ENCODE data around the gene TMEM8B.
"Not testable (repeated sequence)": the region's sequence is repeated elsewhere in the genome, so short reads cannot be mapped to it uniquely, and the experiment has no call there.

TMEM8B gene

DNA sequence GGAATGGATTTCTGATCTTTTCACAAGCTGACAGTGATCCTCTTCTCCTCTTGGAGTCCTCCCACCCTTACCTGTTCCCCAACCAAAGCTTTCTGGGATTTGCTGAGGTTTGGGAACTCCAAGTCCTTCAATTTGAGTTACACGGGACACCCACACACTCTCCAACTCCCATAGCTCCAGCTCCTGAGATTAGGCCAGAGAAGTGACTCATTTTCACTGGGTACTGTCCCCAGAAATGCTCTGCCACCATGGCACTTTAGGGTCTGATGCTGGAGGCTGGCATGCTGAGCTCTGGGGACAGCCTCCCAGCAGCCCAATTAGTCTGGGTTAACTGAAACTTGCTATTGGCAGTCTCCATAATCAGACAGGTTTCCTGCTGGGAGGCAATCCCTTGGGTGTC is 63.0 kb downstream of the TMEM8B start:
- TF ChIP-seq, protein P1, sequence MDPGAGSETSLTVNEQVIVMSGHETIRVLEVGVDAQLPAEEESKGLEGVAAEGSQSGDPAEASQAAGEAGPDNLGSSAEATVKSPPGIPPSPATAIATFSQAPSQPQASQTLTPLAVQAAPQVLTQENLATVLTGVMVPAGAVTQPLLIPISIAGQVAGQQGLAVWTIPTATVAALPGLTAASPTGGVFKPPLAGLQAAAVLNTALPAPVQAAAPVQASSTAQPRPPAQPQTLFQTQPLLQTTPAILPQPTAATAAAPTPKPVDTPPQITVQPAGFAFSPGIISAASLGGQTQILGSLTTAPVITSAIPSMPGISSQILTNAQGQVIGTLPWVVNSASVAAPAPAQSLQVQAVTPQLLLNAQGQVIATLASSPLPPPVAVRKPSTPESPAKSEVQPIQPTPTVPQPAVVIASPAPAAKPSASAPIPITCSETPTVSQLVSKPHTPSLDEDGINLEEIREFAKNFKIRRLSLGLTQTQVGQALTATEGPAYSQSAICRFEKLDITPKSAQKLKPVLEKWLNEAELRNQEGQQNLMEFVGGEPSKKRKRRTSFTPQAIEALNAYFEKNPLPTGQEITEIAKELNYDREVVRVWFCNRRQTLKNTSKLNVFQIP (CRISPR knock-in tag; IDR thresholded peaks at IDR 0.05; ENCODE audit: borderline replicate concordance, low read depth) = no peak
- TF ChIP-seq, protein P2, sequence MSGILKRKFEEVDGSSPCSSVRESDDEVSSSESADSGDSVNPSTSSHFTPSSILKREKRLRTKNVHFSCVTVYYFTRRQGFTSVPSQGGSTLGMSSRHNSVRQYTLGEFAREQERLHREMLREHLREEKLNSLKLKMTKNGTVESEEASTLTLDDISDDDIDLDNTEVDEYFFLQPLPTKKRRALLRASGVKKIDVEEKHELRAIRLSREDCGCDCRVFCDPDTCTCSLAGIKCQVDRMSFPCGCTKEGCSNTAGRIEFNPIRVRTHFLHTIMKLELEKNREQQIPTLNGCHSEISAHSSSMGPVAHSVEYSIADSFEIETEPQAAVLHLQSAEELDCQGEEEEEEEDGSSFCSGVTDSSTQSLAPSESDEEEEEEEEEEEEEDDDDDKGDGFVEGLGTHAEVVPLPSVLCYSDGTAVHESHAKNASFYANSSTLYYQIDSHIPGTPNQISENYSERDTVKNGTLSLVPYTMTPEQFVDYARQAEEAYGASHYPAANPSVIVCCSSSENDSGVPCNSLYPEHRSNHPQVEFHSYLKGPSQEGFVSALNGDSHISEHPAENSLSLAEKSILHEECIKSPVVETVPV (CRISPR knock-in tag; IDR thresholded peaks at IDR 0.05) = no peak
- TF ChIP-seq ZC3H10 (CRISPR knock-in tag; IDR thresholded peaks at IDR 0.05) (no peak), ESRRG (CRISPR knock-in tag; IDR thresholded peaks at IDR 0.05) (no peak), OSR1 (CRISPR knock-in tag; IDR thresholded peaks at IDR 0.05) (no peak), ZNF8 (CRISPR knock-in tag; IDR thresholded peaks at IDR 0.05) (no peak), ZNF565 (CRISPR knock-in tag; conservative IDR thresholded peaks at IDR 0.05; ENCODE audit: low read depth) (no peak), TOX (CRISPR knock-in tag; IDR thresholded peaks at IDR 0.05; ENCODE audit: borderline replicate concordance) (no peak), BACH2 (CRISPR knock-in tag; IDR thresholded peaks at IDR 0.05; ENCODE audit: borderline replicate concordance) (no peak), RARB (CRISPR knock-in tag; IDR thresholded peaks at IDR 0.05) (no peak), TCF4 (CRISPR knock-in tag; IDR thresholded peaks at IDR 0.05; ENCODE audit: borderline replicate concordance) (no peak)
- TF ChIP-seq, protein P3, sequence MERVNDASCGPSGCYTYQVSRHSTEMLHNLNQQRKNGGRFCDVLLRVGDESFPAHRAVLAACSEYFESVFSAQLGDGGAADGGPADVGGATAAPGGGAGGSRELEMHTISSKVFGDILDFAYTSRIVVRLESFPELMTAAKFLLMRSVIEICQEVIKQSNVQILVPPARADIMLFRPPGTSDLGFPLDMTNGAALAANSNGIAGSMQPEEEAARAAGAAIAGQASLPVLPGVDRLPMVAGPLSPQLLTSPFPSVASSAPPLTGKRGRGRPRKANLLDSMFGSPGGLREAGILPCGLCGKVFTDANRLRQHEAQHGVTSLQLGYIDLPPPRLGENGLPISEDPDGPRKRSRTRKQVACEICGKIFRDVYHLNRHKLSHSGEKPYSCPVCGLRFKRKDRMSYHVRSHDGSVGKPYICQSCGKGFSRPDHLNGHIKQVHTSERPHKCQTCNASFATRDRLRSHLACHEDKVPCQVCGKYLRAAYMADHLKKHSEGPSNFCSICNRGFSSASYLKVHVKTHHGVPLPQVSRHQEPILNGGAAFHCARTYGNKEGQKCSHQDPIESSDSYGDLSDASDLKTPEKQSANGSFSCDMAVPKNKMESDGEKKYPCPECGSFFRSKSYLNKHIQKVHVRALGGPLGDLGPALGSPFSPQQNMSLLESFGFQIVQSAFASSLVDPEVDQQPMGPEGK (CRISPR knock-in tag; IDR thresholded peaks at IDR 0.05; ENCODE audit: borderline replicate concordance) = no peak
- TF ChIP-seq, protein P4, sequence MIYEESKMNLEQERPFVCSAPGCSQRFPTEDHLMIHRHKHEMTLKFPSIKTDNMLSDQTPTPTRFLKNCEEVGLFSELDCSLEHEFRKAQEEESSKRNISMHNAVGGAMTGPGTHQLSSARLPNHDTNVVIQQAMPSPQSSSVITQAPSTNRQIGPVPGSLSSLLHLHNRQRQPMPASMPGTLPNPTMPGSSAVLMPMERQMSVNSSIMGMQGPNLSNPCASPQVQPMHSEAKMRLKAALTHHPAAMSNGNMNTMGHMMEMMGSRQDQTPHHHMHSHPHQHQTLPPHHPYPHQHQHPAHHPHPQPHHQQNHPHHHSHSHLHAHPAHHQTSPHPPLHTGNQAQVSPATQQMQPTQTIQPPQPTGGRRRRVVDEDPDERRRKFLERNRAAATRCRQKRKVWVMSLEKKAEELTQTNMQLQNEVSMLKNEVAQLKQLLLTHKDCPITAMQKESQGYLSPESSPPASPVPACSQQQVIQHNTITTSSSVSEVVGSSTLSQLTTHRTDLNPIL (CRISPR knock-in tag; IDR thresholded peaks at IDR 0.05; ENCODE audit: low read depth) = no peak
- no peak for ATAC-seq

DNA sequence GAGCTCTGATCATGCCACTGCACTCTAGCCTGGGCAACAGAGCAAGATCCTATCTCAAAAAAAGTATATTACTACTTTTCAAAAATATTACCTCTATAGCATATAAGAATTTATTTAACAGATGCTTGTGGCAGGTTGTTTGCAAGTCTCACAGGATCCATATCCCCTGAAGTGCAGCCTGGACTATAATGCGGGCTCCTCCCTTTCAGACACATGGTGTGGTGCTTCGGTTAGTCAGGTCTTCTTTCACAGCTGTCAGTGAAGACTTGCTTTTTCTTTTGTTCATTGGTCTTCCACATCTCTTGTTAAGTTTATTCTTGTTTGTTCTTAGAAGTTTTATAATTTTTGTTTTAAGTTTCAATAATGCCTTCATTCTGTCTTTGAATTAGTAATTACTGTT is 67.5 kb downstream of the TMEM8B start:
- TF ChIP-seq, protein P3 (CRISPR knock-in tag; IDR thresholded peaks at IDR 0.05; ENCODE audit: borderline replicate concordance) = no peak
- no peak for TF ChIP-seq ZFP3 (CRISPR knock-in tag; IDR thresholded peaks at IDR 0.05)
- TF ChIP-seq ZNF70 (CRISPR knock-in tag; IDR thresholded peaks at IDR 0.05) = no peak
- TF ChIP-seq OSR1 (CRISPR knock-in tag; IDR thresholded peaks at IDR 0.05) = no peak
- TF ChIP-seq PPARA (CRISPR knock-in tag; IDR thresholded peaks at IDR 0.05; ENCODE audit: borderline replicate concordance) = no peak
- TF ChIP-seq ESRRG (CRISPR knock-in tag; IDR thresholded peaks at IDR 0.05) = no peak
- no peak for TF ChIP-seq ISL1 (CRISPR knock-in tag; IDR thresholded peaks at IDR 0.05)
- no peak for TF ChIP-seq ZC3H10 (CRISPR knock-in tag; IDR thresholded peaks at IDR 0.05)
- ATAC-seq = no peak

DNA sequence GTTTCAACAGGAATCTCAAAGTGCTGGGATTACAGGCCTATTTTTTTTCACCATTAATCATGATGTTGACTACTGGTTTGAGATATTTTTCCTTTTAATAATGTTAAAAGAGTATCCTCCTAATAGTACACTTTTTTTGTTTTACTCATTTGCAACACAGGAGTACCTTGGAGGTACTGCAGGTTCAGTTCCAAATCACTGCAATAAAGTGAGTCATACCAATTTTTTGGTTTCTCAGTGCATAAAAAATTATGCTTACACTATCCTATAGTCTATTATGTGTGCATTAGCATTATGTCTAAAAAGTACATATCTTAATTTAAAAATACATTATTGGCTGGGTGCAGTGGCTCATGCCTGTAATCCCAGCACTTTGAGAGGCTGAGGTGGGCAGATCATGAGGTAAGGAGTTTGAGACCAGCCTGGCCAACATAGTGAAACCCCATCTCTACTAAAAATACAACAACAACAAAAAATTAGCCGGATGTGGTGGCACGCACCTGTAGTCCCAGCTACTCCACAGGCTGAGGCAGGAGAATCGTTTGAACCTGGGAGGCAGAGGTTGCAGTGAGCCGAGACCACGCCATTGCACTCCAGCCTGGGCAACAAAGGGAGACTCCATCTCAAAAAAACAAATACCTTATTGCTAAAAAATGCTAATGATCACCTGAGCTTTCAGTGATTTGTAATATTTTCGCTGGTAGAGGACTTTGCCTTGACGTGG is 68.5 kb downstream of the TMEM8B start:
- ATAC-seq = not testable (repeated sequence)

DNA sequence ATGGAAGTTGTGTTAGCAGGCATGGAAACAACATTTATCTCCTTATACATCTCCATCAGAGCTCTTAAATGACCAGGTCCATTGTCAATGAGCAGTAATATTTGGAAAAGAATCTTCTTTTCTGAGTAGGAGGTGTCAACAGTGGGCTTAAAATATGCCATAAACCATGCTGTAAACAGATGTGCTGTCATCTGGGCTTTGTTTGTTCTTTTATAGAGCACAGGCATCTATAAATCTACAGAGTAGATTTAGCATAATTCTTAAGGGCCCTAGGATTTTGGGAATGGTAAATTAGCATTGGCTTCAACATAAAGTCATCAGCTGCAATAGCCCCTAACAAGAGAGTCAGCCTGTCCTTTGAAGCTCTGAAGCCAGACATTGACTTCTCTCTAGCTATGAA is 69.3 kb downstream of the TMEM8B start:
- no peak for ATAC-seq
- TF ChIP-seq, protein P4 (CRISPR knock-in tag; IDR thresholded peaks at IDR 0.05; ENCODE audit: low read depth) = no peak
- TF ChIP-seq, protein P2 (CRISPR knock-in tag; IDR thresholded peaks at IDR 0.05) = no peak
- TF ChIP-seq ZFP30 (CRISPR knock-in tag; IDR thresholded peaks at IDR 0.05) (no peak), ZFP3 (CRISPR knock-in tag; IDR thresholded peaks at IDR 0.05) (no peak), GLIS3 (CRISPR knock-in tag; IDR thresholded peaks at IDR 0.05) (no peak), CSDC2 (CRISPR knock-in tag; IDR thresholded peaks at IDR 0.05) (no peak), ZNF565 (CRISPR knock-in tag; conservative IDR thresholded peaks at IDR 0.05; ENCODE audit: low read depth) (no peak), ZNF70 (CRISPR knock-in tag; IDR thresholded peaks at IDR 0.05) (no peak)
- TF ChIP-seq, protein P1 (CRISPR knock-in tag; IDR thresholded peaks at IDR 0.05; ENCODE audit: borderline replicate concordance, low read depth) = no peak

All from SK-N-SH treated with all-trans-retinoic acid at 6 μM for 48 hours (cell line).